Type B pancreatic cell (in vitro differentiated cells): ENCODE data around the gene WAPL. TPM values are rescaled to one million over a fixed set of nuclear protein-coding genes. Genes with fewer than 3 reads are reported as not detected.

ENCODE experiments used
- DNase-seq: peaks from one replicate; pipeline ENCODE4 v3.0.0; 2021; ENCODE audit warnings: mixed read lengths; ENCODE audit not compliant: unreplicated experiment; ENCODE audit errors: extremely low spot score
- H3K27ac Mint-ChIP-seq: 2 replicates; pipeline ENCODE4 v1.8.0; 2021; ENCODE audit warnings: mild to moderate bottlenecking, mixed read lengths
- H3K27me3 Mint-ChIP-seq: 2 replicates; pipeline ENCODE4 v1.8.0; 2021; ENCODE audit warnings: mixed read lengths
- H3K36me3 Mint-ChIP-seq: 2 replicates; pipeline ENCODE4 v1.8.0; 2021; ENCODE audit warnings: mixed read lengths
- H3K4me1 Mint-ChIP-seq: one replicate; pipeline ENCODE4 v1.8.0; 2021; ENCODE audit warnings: mixed read lengths; ENCODE audit not compliant: unreplicated experiment
- H3K4me3 Mint-ChIP-seq: 2 replicates; pipeline ENCODE4 v1.8.0; 2021; ENCODE audit warnings: mild to moderate bottlenecking, mixed read lengths
- H3K9me3 Mint-ChIP-seq: 2 replicates; pipeline ENCODE4 v1.8.0; 2021; ENCODE audit warnings: mixed read lengths
- CTCF ChIP-seq: fragments of 200-600 bp; sonication (generic); conservative IDR thresholded peaks from 2 replicates; pipeline ENCODE4 v1.5.0; 2021; ENCODE audit warnings: antibody characterized with exemption, mild to moderate bottlenecking
- total RNA-seq: library from RNA; stranded (reverse); gene quantifications from 2 replicates; pipeline ENCODE4 v1.2.1, GENCODE V29; 2021; ENCODE audit warnings: low replicate concordance

The WAPL gene
- total RNA-seq, 1 donor from 2014 or later, result 42.4 TPM

GRCh38 chr10:86443936-86444335 is 77.7 kb downstream of the WAPL start:
- no peak for DNase-seq
- Mint-ChIP-seq H3K4me1 (peaks cover 11% of the 10 kb centered on the region), H3K9me3 (no peaks in the 10 kb centered on the region), H3K27me3 (no peaks in the 10 kb centered on the region), H3K36me3 (peaks cover 58% of the 10 kb centered on the region), H3K27ac (no peak overlapping the region), H3K4me3 (no peak overlapping the region)
- no peak for TF ChIP-seq CTCF

- Mint-ChIP-seq H3K9me3 (no peaks in the 10 kb centered on the region), H3K27me3 (no peaks in the 10 kb centered on the region), H3K4me1 (peaks cover 16% of the 10 kb centered on the region), H3K36me3 (peaks cover 58% of the 10 kb centered on the region), H3K4me3 (no peak overlapping the region), H3K27ac (no peak overlapping the region)
- no peak for TF ChIP-seq CTCF
- no peak for DNase-seq
These were observed 78.5 kb downstream of the WAPL start for GRCh38 chr10:86443069-86443468.

GRCh38 chr10:86440874-86441843 is 80.4 kb downstream of the WAPL start:
- H3K27ac Mint-ChIP-seq, result peak overlapping the region; percentile 48

GRCh38 chr10:86439544-86439943 is 82.0 kb downstream of the WAPL start:
- no peak overlapping the region for H3K27ac Mint-ChIP-seq
- H3K27me3 Mint-ChIP-seq, result no peaks in the 10 kb centered on the region
- peaks cover 44% of the 10 kb centered on the region for H3K36me3 Mint-ChIP-seq
- DNase-seq, result no peak
- H3K4me3 Mint-ChIP-seq, result no peak overlapping the region
- H3K9me3 Mint-ChIP-seq, result no peaks in the 10 kb centered on the region
- no peak for TF ChIP-seq CTCF
- H3K4me1 Mint-ChIP-seq, result peaks cover 16% of the 10 kb centered on the region

More at GRCh38 chr10:86440874-86441843, 80.4 kb downstream of the WAPL start:
- no peak for TF ChIP-seq CTCF
- Mint-ChIP-seq H3K36me3 (peaks cover 58% of the 10 kb centered on the region), H3K4me1 (peaks cover 16% of the 10 kb centered on the region), H3K9me3 (no peaks in the 10 kb centered on the region), H3K4me3 (no peak overlapping the region), H3K27me3 (no peaks in the 10 kb centered on the region)
- DNase-seq, result no peak

GRCh38 chr10:86438091-86438749 is 83.4 kb downstream of the WAPL start:
- no peak for DNase-seq
- TF ChIP-seq CTCF, result no peak
- no peaks in the 10 kb centered on the region for H3K9me3 Mint-ChIP-seq
- H3K4me3 Mint-ChIP-seq, result no peak overlapping the region
- H3K36me3 Mint-ChIP-seq, result peaks cover 33% of the 10 kb centered on the region
- H3K4me1 Mint-ChIP-seq, result peaks cover 16% of the 10 kb centered on the region
- no peaks in the 10 kb centered on the region for H3K27me3 Mint-ChIP-seq
- peak overlapping the region; percentile 42 for H3K27ac Mint-ChIP-seq
